Prostate gland (tissue), 2 donors: ENCODE data around the gene TNFRSF12A.

Experiments used
- CTCF ChIP-seq, 4 experiments: fragments of 200-600 bp in 2 of 4; fragments of 450-650 bp in 2 of 4; sonication (generic) in 2 of 4; IDR thresholded peaks; 1 replicate in 3 of 4; 2 replicates in 1 of 4; pipeline ENCODE4 v1.5.1; 2016 to 2019; ENCODE audit warnings: antibody characterized with exemption in 4 of 4, mild to moderate bottlenecking in 2 of 4, moderate library complexity in 2 of 4
- POLR2A ChIP-seq: fragments of 450-650 bp; IDR thresholded peaks from one replicate; pipeline ENCODE4 v1.6.1; 2016; ENCODE audit warnings: antibody characterized with exemption, mild to moderate bottlenecking

GRCh38 chr16:2974319-2975056 lies 45.7 kb upstream of the TNFRSF12A start:
- TF ChIP-seq CTCF (IDR thresholded peaks at IDR 0.05) (no peak), POLR2A (no peak)
